ENCODE measurements around the gene IL12A.

The IL12A gene

DNA sequence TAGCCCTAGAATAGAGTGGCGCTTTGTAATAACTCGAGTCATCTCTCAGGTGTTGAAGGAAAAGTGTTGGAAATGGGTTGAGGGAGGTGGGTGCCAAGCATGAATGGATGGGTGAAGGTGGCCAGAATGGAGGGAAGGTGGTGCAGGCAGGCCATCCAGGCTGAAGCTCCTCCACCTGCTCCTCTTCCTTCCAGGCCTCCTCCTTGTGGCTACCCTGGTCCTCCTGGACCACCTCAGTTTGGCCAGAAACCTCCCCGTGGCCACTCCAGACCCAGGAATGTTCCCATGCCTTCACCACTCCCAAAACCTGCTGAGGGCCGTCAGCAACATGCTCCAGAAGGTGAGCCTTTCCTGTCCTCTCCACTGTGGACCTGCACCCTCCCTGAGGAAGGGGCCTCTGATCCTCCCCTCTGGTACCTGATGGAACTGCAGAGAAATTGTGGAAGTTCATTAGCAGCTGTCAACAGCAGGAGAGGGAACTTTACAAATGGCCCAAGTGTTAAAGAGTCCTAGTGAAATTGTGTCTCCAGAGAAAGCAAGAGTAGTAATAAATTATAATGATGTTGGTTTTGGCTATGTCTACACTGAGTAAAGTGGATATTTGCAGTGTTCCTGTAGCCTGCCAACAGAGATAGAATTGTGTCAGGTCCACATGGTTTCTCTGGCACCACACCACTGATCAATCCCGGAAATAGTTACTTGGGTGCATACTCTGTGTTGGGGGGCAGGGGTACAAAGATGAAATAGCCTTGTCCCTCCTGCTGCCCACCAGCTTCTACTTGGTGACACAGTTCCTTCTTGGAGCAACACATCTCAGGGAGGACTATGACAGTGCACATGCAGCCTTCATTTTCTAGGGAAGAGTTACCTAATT, 1.6 kb downstream of the IL12A start:
- DNase-seq (ENCODE audit: low read depth in 4 of 4, low spot score in 1 of 4), result no peak

GRCh38 chr3:159991591-159991990, 3.0 kb downstream of the IL12A start:
- no peak for DNase-seq (ENCODE audit: low read depth in 4 of 4, low spot score in 1 of 4)

GRCh38 chr3:159992589-159992988, 4.0 kb downstream of the IL12A start:
- DNase-seq (ENCODE audit: low read depth in 4 of 4, low spot score in 1 of 4), result no peak

- no peak for DNase-seq (ENCODE audit: low read depth in 4 of 4, low spot score in 1 of 4)
Measured at GRCh38 chr3:159994182-159994581, 5.5 kb downstream of the IL12A start.

DNA sequence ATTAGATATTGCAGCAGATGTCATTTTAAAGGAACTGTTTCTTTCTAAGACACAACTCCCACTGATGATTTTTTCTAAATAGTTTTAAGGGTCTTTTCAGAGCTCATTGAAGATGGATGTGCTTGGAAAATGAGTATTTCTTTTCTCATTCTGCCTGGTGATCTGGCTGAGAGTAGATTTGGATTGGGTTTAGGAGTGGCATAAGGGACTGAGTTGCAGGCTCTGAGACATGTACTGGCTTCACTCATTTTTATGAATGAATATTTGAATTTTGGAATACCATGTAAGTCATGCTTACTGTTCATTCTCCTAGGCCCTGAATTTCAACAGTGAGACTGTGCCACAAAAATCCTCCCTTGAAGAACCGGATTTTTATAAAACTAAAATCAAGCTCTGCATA, 6.5 kb downstream of the IL12A start:
- DNase-seq (ENCODE audit: low read depth in 4 of 4, low spot score in 1 of 4), result no peak

- DNase-seq (ENCODE audit: low read depth in 4 of 4, low spot score in 1 of 4), result no peak
Measured at GRCh38 chr3:159996018-159996417, 7.4 kb downstream of the IL12A start.

DNA sequence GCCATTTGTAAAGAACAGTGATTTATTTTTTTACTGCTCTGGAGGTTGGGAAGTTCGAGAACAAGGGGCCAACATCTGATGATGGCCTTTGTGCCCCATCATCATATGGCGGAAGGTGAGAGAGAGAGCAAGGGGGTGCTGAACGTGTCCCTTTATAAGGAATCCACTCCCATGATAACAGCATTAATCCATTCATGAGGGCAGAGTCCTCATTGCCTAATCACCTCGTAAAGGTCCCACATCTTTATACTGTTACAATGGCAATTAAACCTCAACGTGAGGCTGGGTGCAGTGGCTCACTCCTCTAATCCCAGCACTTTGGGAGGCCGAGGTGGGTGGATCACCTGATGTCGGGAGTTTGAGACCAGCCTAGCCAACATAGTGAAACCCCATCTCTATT, 8.3 kb downstream of the IL12A start:
- DNase-seq (ENCODE audit: low read depth in 4 of 4, low spot score in 1 of 4), result no peak

GRCh38 chr3:160001148-160001760, 12.6 kb downstream of the IL12A start:
- no peak for DNase-seq (ENCODE audit: low read depth in 4 of 4, low spot score in 1 of 4)

DNA sequence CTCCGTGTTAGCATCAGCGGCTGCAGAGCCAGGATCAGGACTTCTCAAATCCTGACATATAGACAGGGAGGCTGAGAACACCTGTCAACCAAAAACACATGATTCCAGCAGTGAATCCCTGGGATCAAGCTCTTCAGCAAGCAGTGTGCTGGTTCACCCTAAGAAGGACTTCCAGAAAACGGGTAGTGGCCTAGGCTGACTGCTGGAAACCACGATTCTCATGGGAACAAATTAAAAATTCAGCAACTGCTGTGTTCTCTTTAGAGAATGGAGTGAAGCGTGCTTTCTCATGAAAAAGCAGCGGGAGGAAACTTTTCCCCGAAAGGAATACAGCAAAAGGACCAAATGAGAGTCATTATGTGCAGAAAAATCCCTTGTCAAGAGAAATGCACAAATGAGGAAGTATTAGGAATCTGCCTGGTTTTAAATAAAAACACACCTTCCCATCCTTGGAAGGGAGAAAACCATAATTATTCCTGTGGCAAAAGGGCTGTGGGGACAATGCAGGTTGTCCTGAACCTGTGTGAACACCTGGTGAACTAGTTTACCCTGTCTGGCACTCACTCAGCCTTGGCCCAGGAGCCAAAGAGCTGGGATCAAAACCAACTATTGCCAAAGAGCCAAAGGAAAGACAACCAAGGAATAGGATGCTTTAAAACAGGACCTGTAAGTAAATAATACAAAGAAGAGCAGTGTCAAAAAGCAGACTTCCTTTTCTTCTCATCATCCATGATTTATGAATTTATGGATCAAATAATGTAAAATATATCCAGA, 13.4 kb downstream of the IL12A start:
- no peak for DNase-seq (ENCODE audit: low read depth in 4 of 4, low spot score in 1 of 4)

GRCh38 chr3:160003520-160004128, 15.0 kb downstream of the IL12A start:
- DNase-seq (ENCODE audit: low read depth in 4 of 4, low spot score in 1 of 4), result peak in 1 of 4 experiments; percentile 17

- DNase-seq (ENCODE audit: low read depth in 4 of 4, low spot score in 1 of 4), result no peak
Measured at GRCh38 chr3:160005004-160005403, 16.4 kb downstream of the IL12A start.

- no peak for DNase-seq (ENCODE audit: low read depth in 4 of 4, low spot score in 1 of 4)
Measured at GRCh38 chr3:160006282-160007163, 17.9 kb downstream of the IL12A start.

DNA sequence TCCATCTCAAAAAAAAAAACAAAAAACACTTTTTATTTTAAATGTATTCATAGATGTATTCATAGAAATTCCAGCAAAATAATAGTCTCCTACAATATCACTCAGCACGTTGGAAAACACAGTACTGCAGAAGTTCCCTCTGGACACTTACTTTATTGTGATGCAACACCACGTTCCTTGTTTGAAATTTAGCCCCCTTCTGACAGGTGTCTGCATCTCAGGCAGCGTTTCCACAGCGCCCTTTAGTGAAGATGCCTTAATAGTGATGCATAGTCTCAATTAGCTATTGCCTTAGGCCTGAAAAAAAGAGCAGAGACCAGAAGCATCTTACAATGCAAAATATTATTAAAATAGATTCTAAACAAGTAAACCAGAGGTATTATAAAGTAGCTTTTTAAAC, 20.3 kb downstream of the IL12A start:
- no peak for DNase-seq (ENCODE audit: low read depth in 4 of 4, low spot score in 1 of 4)

GRCh38 chr3:160009525-160009924, 20.9 kb downstream of the IL12A start:
- DNase-seq (ENCODE audit: low read depth in 4 of 4, low spot score in 1 of 4), result no peak

DNA sequence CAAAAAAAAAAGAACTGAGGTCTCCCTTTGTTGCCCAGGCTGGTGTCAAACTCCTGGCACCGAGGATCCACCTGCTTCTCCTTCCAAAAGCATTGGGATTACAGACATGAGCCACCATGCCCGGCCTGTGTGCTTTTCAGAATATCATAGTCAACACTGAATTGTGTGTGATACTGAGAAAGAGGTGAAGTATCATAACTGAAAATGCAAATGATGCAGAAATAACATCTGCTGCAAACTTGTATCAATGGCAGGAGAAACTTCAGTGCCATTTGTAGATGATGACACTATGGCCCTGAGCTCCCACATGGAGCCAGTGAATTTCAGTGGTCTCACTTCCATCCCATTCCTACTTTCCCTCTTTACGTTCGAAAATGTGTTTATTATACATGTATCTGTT, 21.9 kb downstream of the IL12A start:
- no peak for DNase-seq (ENCODE audit: low read depth in 4 of 4, low spot score in 1 of 4)

- DNase-seq (ENCODE audit: low read depth in 4 of 4, low spot score in 1 of 4), result no peak
Measured at GRCh38 chr3:160012108-160012507, 23.5 kb downstream of the IL12A start.

- DNase-seq (ENCODE audit: low read depth in 4 of 4, low spot score in 1 of 4), result no peak
Measured at GRCh38 chr3:160016972-160017371, 28.3 kb downstream of the IL12A start.

GRCh38 chr3:160018959-160019358, 30.3 kb downstream of the IL12A start:
- no peak for DNase-seq (ENCODE audit: low read depth in 4 of 4, low spot score in 1 of 4)

DNA sequence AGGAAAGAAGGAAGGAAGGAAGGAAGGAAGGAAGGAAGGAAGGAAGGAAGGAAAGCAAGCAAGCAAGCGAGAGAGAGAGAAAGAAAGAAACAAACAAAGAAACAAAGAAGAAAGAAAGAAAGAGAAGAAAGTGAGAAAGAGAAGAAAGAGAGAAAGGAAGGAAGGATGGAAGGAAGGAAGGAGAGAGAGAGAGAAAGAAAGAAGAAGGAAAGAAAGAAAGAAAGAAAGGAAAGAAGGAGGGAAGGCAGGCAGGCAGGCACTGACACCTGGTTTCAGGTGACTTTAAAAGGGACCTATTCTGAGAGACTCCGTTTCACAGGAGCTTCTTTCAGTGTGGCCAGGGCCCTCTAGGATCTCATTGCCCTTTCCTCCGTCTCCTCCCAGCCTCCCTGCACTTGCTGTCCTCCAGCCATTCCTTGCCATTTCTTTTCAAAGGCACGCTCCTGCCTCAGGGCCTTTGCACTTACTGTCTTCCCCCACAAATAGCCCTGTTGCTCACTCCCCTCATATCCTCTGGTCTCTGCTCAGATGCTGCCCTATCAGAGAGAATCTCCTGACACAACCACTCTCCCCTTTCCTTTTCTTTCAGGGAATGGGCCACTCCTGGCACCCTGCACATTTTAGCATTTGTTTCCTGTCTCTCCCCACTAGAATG, 31.5 kb downstream of the IL12A start:
- no peak for DNase-seq (ENCODE audit: low read depth in 4 of 4, low spot score in 1 of 4)

GRCh38 chr3:160022068-160022467, 33.4 kb downstream of the IL12A start:
- DNase-seq (ENCODE audit: low read depth in 4 of 4, low spot score in 1 of 4), result no peak

Measured in stimulated activated CD4-positive, alpha-beta T cell treated with anti-CD3 and anti-CD28 coated beads, Interleukin-1b, Interleukin-23, amount 100 ng/mL, for 24 hours (primary cell).